SK-N-SH (cell line): Measurements from ENCODE around the gene SZT2. TPM values are rescaled to one million over a fixed set of nuclear protein-coding genes. Genes with fewer than 3 reads are reported as not detected.

ENCODE experiments used
- CTCF ChIA-PET: fragments of 300-600, 350-600 bp; formaldehyde crosslinking; extraction: SDS; loops from one replicate; lab custom pipeline; 2021; lab: Yijun Ruan, JAX
- POLR2A ChIA-PET: fragments of 350-600 bp; sonication (Branson Sonifier 250); formaldehyde crosslinking; extraction: SDS; loops from one replicate; lab custom pipeline; 2020; ENCODE audit warnings: antibody characterized with exemption, inconsistent platforms; lab: Yijun Ruan, JAX
- DNase-seq: peaks from one replicate; pipeline ENCODE4 v3.0.0; 2012
- H2AFZ ChIP-seq: fragments of 200-600 bp; sonication (generic); 2 replicates; pipeline ENCODE4 v1.8.1; 2016; ENCODE audit warnings: antibody characterized with exemption, mild to moderate bottlenecking, low read depth
- H3F3A ChIP-seq: fragments of 200-600 bp; sonication (generic); replicated peaks from 2 replicates; pipeline ENCODE3; 2016; ENCODE audit warnings: antibody characterized with exemption, mild to moderate bottlenecking; ENCODE audit not compliant: insufficient read depth
- H3K27ac ChIP-seq, 2 experiments: fragments of 200-500 bp in 1 of 2; fragments of 200-600 bp in 1 of 2; sonication (Bioruptor generic) in 1 of 2; sonication (generic), shearing (Covaris generic) in 1 of 2; 2 replicates each; pipeline versions ENCODE4 v1.5.1 to v1.6.1; 2014 to 2016; ENCODE audit warnings: low read depth in 2 of 2, inconsistent platforms in 1 of 2, low read length in 1 of 2, mild to moderate bottlenecking in 1 of 2, mixed read lengths in 1 of 2
- H3K27me3 ChIP-seq: fragments of 200-600 bp; sonication (generic), shearing (Covaris generic); 2 replicates; pipeline ENCODE4 v1.6.1; 2016; ENCODE audit warnings: mixed run types; ENCODE audit not compliant: insufficient read depth
- H3K36me3 ChIP-seq, 2 experiments: fragments of 200-500 bp in 1 of 2; fragments of 200-600 bp in 1 of 2; sonication (Bioruptor generic) in 1 of 2; sonication (generic) in 1 of 2; replicated peaks in 1 of 2; 2 replicates each; pipeline versions ENCODE3 to v1.5.1; 2014 to 2016; ENCODE audit warnings: low read length in 1 of 2, mild to moderate bottlenecking in 1 of 2; ENCODE audit not compliant: insufficient read depth in 2 of 2, control insufficient read depth in 1 of 2
- H3K4me1 ChIP-seq, 2 experiments: fragments of 200-500 bp in 1 of 2; fragments of 200-600 bp in 1 of 2; sonication (Bioruptor generic) in 1 of 2; sonication (generic), shearing (Covaris generic) in 1 of 2; 2 replicates each; pipeline versions ENCODE4 v1.5.1 to v1.6.1; 2014 to 2016; ENCODE audit warnings: low read depth in 1 of 2, low read length in 1 of 2, mixed run types in 1 of 2; ENCODE audit not compliant: insufficient read depth in 2 of 2, control insufficient read depth in 1 of 2
- H3K4me2 ChIP-seq: fragments of 200-600 bp; sonication (generic), shearing (Covaris generic); 2 replicates; pipeline ENCODE4 v1.6.1; 2017; ENCODE audit warnings: mixed run types
- H3K4me3 ChIP-seq, 2 experiments: fragments of 200-500 bp in 1 of 2; fragments of 200-600 bp in 1 of 2; sonication (Bioruptor generic) in 1 of 2; sonication (generic), shearing (Covaris generic) in 1 of 2; 2 replicates each; pipeline versions ENCODE4 v1.5.1 to v1.8.1; 2014 to 2016; ENCODE audit warnings: low read depth in 2 of 2, inconsistent platforms in 1 of 2, low read length in 1 of 2, mild to moderate bottlenecking in 1 of 2, mixed read lengths in 1 of 2, moderate library complexity in 1 of 2
- H3K79me2 ChIP-seq: fragments of 200-600 bp; sonication (generic); 2 replicates; pipeline ENCODE4 v1.8.1; 2017; ENCODE audit warnings: mild to moderate bottlenecking; ENCODE audit not compliant: insufficient read depth
- H3K9ac ChIP-seq: fragments of 200-600 bp; sonication (generic); 2 replicates; pipeline ENCODE4 v1.6.1; 2017; ENCODE audit warnings: mixed run types
- H3K9me2 ChIP-seq: fragments of 200-600 bp; sonication (generic); 2 replicates; pipeline ENCODE4 v1.6.1; 2017; ENCODE audit warnings: mixed run types
- H3K9me3 ChIP-seq: fragments of 200-600 bp; sonication (generic); 2 replicates; pipeline ENCODE4 v1.6.1; 2017; ENCODE audit warnings: mixed run types, mild to moderate bottlenecking, moderate library complexity
- H4K20me1 ChIP-seq: fragments of 200-600 bp; sonication (generic); 2 replicates; pipeline ENCODE4 v1.6.1; 2017; ENCODE audit warnings: mild to moderate bottlenecking, mixed run types; ENCODE audit not compliant: insufficient read depth
- CHD2 ChIP-seq: fragments of 150-350 bp; IDR thresholded peaks from 2 replicates; pipeline ENCODE4 v1.6.1; 2018; ENCODE audit warnings: low read length; ENCODE audit not compliant: partially characterized antibody
- EP300 ChIP-seq, 2 experiments: IDR thresholded peaks; 2 replicates each; pipeline versions ENCODE4 v1.4.0 to v1.6.1; 2012; ENCODE audit warnings: borderline replicate concordance in 1 of 2, low read depth in 1 of 2, low read length in 1 of 2
- EZH2phosphoT487 ChIP-seq: fragments of 200-600 bp; sonication (generic); IDR thresholded peaks from 2 replicates; pipeline ENCODE4 v1.6.1; 2017; ENCODE audit warnings: low read depth, mixed run types, mild to moderate bottlenecking, antibody characterized with exemption, moderate library complexity, borderline replicate concordance
- FOXJ3 ChIP-seq: sonication (generic); formaldehyde crosslinking; IDR thresholded peaks from 2 replicates; pipeline ENCODE4 v1.5.1; 2020; ENCODE audit warnings: mild to moderate bottlenecking, missing genetic modification reagents
- FOXM1 ChIP-seq: IDR thresholded peaks from 2 replicates; pipeline ENCODE4 v1.4.0; 2012; ENCODE audit warnings: low read depth, mild to moderate bottlenecking
- GATA2 ChIP-seq: sonication (generic); formaldehyde crosslinking; IDR thresholded peaks from 2 replicates; pipeline ENCODE4 v1.5.0; 2020; ENCODE audit warnings: mild to moderate bottlenecking, missing genetic modification reagents
- JUND ChIP-seq: IDR thresholded peaks from 2 replicates; pipeline ENCODE4 v1.4.0; 2012
- MAX ChIP-seq: IDR thresholded peaks from 2 replicates; pipeline ENCODE4 v1.4.0; 2012; ENCODE audit warnings: low read depth
- MXI1 ChIP-seq: IDR thresholded peaks from 2 replicates; pipeline ENCODE4 v1.6.1; 2012; ENCODE audit warnings: mild to moderate bottlenecking, low read depth, low read length, improper control_type of control experiment
- NRF1 ChIP-seq: IDR thresholded peaks from 2 replicates; pipeline ENCODE4 v1.6.1; 2012; ENCODE audit warnings: low read depth, mild to moderate bottlenecking, low read length
- RAD21 ChIP-seq: IDR thresholded peaks from 2 replicates; pipeline ENCODE4 v1.6.1; 2012; ENCODE audit warnings: mild to moderate bottlenecking, low read length
- RCOR1 ChIP-seq: fragments of 150-350 bp; IDR thresholded peaks from 2 replicates; pipeline ENCODE4 v1.6.1; 2017; ENCODE audit warnings: antibody characterized with exemption, low read length
- REST ChIP-seq: IDR thresholded peaks from 2 replicates; pipeline ENCODE4 v1.6.1; 2012; ENCODE audit warnings: mild to moderate bottlenecking, low read depth, low read length, moderate library complexity
- RFX5 ChIP-seq: IDR thresholded peaks from 2 replicates; pipeline ENCODE4 v1.6.1; 2012; ENCODE audit warnings: mild to moderate bottlenecking, improper control_type of control experiment, low read length
- RXRA ChIP-seq: IDR thresholded peaks from 2 replicates; pipeline ENCODE4 v1.4.0; 2012; ENCODE audit warnings: low read depth, mild to moderate bottlenecking, borderline replicate concordance
- TEAD4 ChIP-seq: IDR thresholded peaks from 2 replicates; pipeline ENCODE4 v1.4.0; 2012; ENCODE audit warnings: mild to moderate bottlenecking, borderline replicate concordance; ENCODE audit not compliant: insufficient read depth
- USF1 ChIP-seq: IDR thresholded peaks from 2 replicates; pipeline ENCODE4 v1.4.0; 2012; ENCODE audit warnings: low read depth, borderline replicate concordance
- USF2 ChIP-seq: fragments of 150-350 bp; IDR thresholded peaks from 2 replicates; pipeline ENCODE4 v1.6.1; 2017; ENCODE audit warnings: antibody characterized with exemption, low read length, low read depth, borderline replicate concordance
- YY1 ChIP-seq: IDR thresholded peaks from 2 replicates; pipeline ENCODE4 v1.4.0; 2012; ENCODE audit warnings: low read depth, mild to moderate bottlenecking
- ZBTB33 ChIP-seq: IDR thresholded peaks from 2 replicates; pipeline ENCODE4 v1.4.0; 2012; ENCODE audit warnings: low read depth, borderline replicate concordance
- WGBS: methylation state at CpG from one replicate; pipeline ENCODE4 v1.1.6; 2017; ENCODE audit warnings: low lambda C conversion rate; 5-methylcytosine and 5-hydroxymethylcytosine counted together
- polyA plus RNA-seq, 3 experiments: library from polyadenylated mRNA; depleted of rRNA; stranded (reverse); fragments of >200 nt; gene quantifications; 2 replicates each; pipeline ENCODE4 v1.2.3, GENCODE V29; 2012

SZT2 gene
- polyA plus RNA-seq, 1 of the 3 experiments (the other 2 are of a cell fraction) = 12.9 TPM

GRCh38 chr1:43446881-43447835, 57.5 kb downstream of the SZT2 start:
- DNase-seq = no peak
- Histone ChIP-seq H4K20me1 (no peaks in the 10 kb centered on the region), H2AFZ (no peak overlapping the region), H3K9me3 (no peaks in the 10 kb centered on the region), H3K9ac (no peak overlapping the region), H3K27ac (no peak overlapping the region), H3K9me2 (no peaks in the 10 kb centered on the region), H3K4me2 (no peak overlapping the region), H3K36me3 (peaks cover 4 to 82% of the 10 kb centered on the region in 2 experiments), H3K27me3 (no peaks in the 10 kb centered on the region), H3K4me3 (no peak overlapping the region), H3K4me1 (no peaks in the 10 kb centered on the region; a peak in 1 of 4 replicates), H3F3A (no peaks in the 10 kb centered on the region), H3K79me2 (no peaks in the 10 kb centered on the region)
- CTCF ChIA-PET = no interaction called here
- POLR2A ChIA-PET = no interaction called here
- WGBS = 98% methylated on average over 17 of the region's 19 CpGs
- TF ChIP-seq NRF1 (no peak), ZBTB33 (no peak), USF2 (no peak), CHD2 (no peak), EP300 (IDR thresholded peaks at IDR 0.05; ENCODE audit: borderline replicate concordance in 1 of 2, low read depth in 1 of 2, low read length in 1 of 2) (no peak), FOXJ3 (CRISPR knock-in tag) (no peak), RFX5 (no peak), REST (no peak), YY1 (no peak), RAD21 (no peak), RXRA (no peak), JUND (no peak), EZH2phosphoT487 (no peak), RCOR1 (no peak), USF1 (no peak), FOXM1 (no peak), TEAD4 (no peak), MAX (no peak), GATA2 (CRISPR knock-in tag) (no peak), MXI1 (no peak)
